Left colon (tissue), 2 donors: Measurements from ENCODE around the gene ABCA6. TPM values are rescaled to one million over a fixed set of nuclear protein-coding genes. Genes with fewer than 3 reads are reported as not detected.

Experiments
- ATAC-seq: fragments of 200-7000 bp; cut with Tn5 transposase; one replicate; pipeline ENCODE4 v1.9.1; 2020; ENCODE audit warnings: mild to moderate bottlenecking, moderate library complexity
- DNase-seq, 2 donors: peaks; one replicate each; pipeline ENCODE4 v3.0.0-alpha.2; 2020
- intact Hi-C, 2 donors: fragments of 100-400 bp; cut with DNase I in 1 of 2; cut with micrococcal nuclease in 1 of 2; formaldehyde crosslinking; loops; one replicate each; pipeline versions ENCODE4 v1.11.2 to v1.14.0; 2022; cut with DNase I, micrococcal nuclease
- microRNA-seq, 2 donors: library from miRNA; unstranded; fragments of <30 nt; microRNA quantifications; one replicate each; pipeline versions ENCODE4 v1.1.0 to v1.2.0, GENCODE V29; 2020
- total RNA-seq, 2 donors: library from RNA; stranded (reverse); fragmentation: NEBNext Ultra II Directional; extraction: Animal tissue kit (Norgen Biotek cat#: 25700); gene quantifications; one replicate each; pipeline ENCODE4 v1.2.1, GENCODE V29; 2021
- donor health status: DM: no; HTN: no; CAD: no.
- donor health status: DM: yes; HTN: yes; CAD: no.

Gene ABCA6
- total RNA-seq, 2 donors from 2014 or later, result 5.7 to 9.0 TPM

DNA sequence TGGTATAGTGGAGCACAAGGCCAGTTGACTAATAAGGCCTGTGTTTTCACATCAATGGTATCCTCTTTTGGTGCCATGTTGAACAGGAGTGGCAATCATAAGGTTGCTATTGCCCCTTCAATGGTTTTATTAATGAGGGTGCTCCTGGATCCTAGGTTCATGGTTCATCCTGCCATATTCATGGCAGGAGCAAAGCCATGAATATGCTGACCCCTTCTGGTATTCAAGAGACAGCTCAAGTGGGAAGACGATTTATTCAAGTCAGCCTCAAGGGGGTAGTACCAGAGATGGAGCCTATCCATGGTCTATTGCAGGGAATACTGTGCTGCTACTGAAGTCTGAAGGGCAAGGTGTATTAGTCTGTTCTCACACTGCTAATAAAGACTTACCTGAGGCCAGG is 83.5 kb downstream of the ABCA6 start:
- DNase-seq (no peak), ATAC-seq (peak; percentile 64)
- intact Hi-C loops, result no loop called here

DNA sequence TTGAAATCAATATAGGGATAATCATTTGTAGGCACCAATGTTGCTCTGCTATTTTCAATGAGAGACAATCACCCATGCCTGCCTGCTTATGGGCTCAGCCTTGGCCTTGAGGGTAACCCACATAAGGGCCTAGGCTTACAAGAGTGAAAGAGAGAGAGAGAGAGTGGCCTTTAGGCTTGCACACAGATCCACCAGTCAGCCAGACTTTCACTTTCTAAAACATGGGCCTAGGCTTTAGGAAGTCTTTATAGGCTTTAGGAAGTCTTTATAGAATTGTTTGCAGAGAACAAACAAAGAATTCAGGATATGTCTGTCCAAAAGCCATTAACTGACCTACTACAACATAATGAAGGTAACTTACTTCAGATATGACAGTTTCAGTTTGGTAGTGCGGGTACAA is 84.4 kb downstream of the ABCA6 start:
- DNase-seq, result no peak
- ATAC-seq, result peak; percentile 94
- intact Hi-C loops, result no loop called here

GRCh38 chr17:69056179-69056823 is 85.4 kb downstream of the ABCA6 start:
- ATAC-seq, result no peak
- intact Hi-C loops, result no loop called here
- DNase-seq, result no peak

GRCh38 chr17:69055334-69055733 is 86.4 kb downstream of the ABCA6 start:
- intact Hi-C loops, result no loop called here
- ATAC-seq (no peak), DNase-seq (no peak)

- intact Hi-C loops, result no loop called here
- ATAC-seq (no peak), DNase-seq (no peak)
Observed at GRCh38 chr17:69050999-69051775, 90.5 kb downstream of the ABCA6 start.

- intact Hi-C loops, result no loop called here
- ATAC-seq, result no peak
- DNase-seq, result no peak
Observed at GRCh38 chr17:69048634-69049033, 93.1 kb downstream of the ABCA6 start.

- DNase-seq (peak; percentile 47 to 68), ATAC-seq (peak; percentile 94)
- intact Hi-C loops, result no loop called here
Observed at GRCh38 chr17:69047368-69048263, 94.1 kb downstream of the ABCA6 start.

DNA sequence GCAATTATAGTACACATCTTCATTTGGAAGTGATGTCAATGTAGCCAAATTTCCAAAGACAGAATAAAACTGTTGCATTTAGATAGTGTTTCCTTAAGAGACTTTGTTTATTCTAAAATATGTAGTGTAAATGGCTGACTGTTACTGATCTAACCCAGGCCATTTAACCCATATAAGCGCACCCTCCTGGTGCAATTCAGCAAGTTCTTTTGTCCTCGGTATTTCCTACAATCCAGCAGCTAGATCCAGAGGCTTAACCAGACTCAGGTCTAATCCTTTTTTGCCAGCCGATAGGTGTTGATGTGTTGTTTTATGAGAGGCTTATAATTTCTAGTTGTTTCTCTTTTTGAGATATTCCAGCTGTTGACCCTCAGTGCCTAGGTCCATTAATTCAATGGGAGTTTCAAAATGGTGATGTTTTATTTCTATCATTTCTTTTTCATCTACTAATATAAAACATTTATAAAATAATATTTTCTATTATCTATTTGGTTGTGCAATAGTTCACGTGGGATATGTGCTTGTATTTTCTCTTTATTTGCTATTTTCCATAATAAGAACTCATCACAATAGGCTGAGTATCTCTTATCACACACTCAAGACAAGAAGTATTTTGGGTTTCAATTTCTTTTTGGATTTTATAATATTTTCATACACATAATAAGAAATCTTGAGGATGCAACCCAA is 95.4 kb downstream of the ABCA6 start:
- intact Hi-C loops, result no loop called here
- ATAC-seq, result no peak
- DNase-seq, result no peak

- no peak for ATAC-seq
- DNase-seq, result no peak
- intact Hi-C loops, result no loop called here
Observed at GRCh38 chr17:69045646-69046045, 96.0 kb downstream of the ABCA6 start.

- intact Hi-C loops, result no loop called here
- ATAC-seq, result no peak
- DNase-seq, result no peak
Observed at GRCh38 chr17:69044371-69044770, 97.3 kb downstream of the ABCA6 start.

- DNase-seq (no peak), ATAC-seq (peak; percentile 15)
- intact Hi-C loops, result no loop called here
Observed at GRCh38 chr17:69043098-69043734, 98.5 kb downstream of the ABCA6 start.

GRCh38 chr17:69042308-69042707 is 99.4 kb downstream of the ABCA6 start:
- DNase-seq, result no peak
- intact Hi-C loops, result no loop called here
- peak; percentile 66 for ATAC-seq

- no peak for DNase-seq
- peak; percentile 67 for ATAC-seq
- intact Hi-C loops, result no loop called here
Observed at GRCh38 chr17:69031839-69032238, 109.9 kb downstream of the ABCA6 start.

GRCh38 chr17:69030169-69030568 is 111.5 kb downstream of the ABCA6 start:
- no peak for ATAC-seq
- DNase-seq, result no peak
- intact Hi-C loops, result no loop called here

Small RNA genes lying within 50 kb of the gene (microRNA-seq; reads per million reads assigned to microRNA genes)
- 0 reads per million in 2 donors for gene MIR4524A
- 0 reads per million in 2 donors for gene MIR4524B

Other genes starting within 250 kb of the ABCA6 start
- 10 to 100 TPM in 1 of 2 donors, 1 to 10 TPM in 1; 5.6 to 15.6 TPM for gene ABCA8, start 186.5 kb downstream of the ABCA6 start, total RNA-seq
- 1 to 10 TPM; 2.2 to 8.1 TPM for gene ABCA9, start 81.0 kb downstream of the ABCA6 start, total RNA-seq
- 1 to 10 TPM; 2.7 to 7.7 TPM for gene ABCA10, start 86.9 kb upstream of the ABCA6 start, total RNA-seq
- gene ABCA5, start 185.2 kb upstream of the ABCA6 start, total RNA-seq, result 10 to 100 TPM; 63.8 to 64.7 TPM